K562 (cell line): ENCODE results near the gene MTFMT. TPM values are rescaled to one million over a fixed set of nuclear protein-coding genes. Genes with fewer than 3 reads are reported as not detected.
A peak's percentile ranks its signal among the peaks of the same experiment; 100 is the strongest.

Experiments used
- CREBBP ChIP-seq: IDR thresholded peaks from one replicate; pipeline ENCODE4 v1.6.1; 2012; ENCODE audit warnings: low read depth, mild to moderate bottlenecking, control low read depth, inconsistent platforms, low read length
- ILF3 ChIP-seq: fragments of 450-650 bp; IDR thresholded peaks from 2 replicates; pipeline ENCODE4 v1.6.1; 2018; ENCODE audit warnings: antibody characterized with exemption, mild to moderate bottlenecking, moderate library complexity, borderline replicate concordance
- MCM3 ChIP-seq: fragments of 450-650 bp; IDR thresholded peaks from 2 replicates; pipeline ENCODE4 v1.6.1; 2016
- NFATC3 ChIP-seq: fragments of 450-650 bp; IDR thresholded peaks from 2 replicates; pipeline ENCODE4 v1.6.1; 2017; ENCODE audit warnings: mild to moderate bottlenecking
- NR1H2 ChIP-seq: sonication (generic); formaldehyde crosslinking; IDR thresholded peaks from 2 replicates; pipeline ENCODE4 v1.4.0; 2020; ENCODE audit warnings: mild to moderate bottlenecking, missing genetic modification reagents
- NR4A1 ChIP-seq, 2 experiments: fragments of 250-450 bp in 1 of 2; fragments of 450-650 bp in 1 of 2; sonication (Bioruptor Pico) in 1 of 2; IDR thresholded peaks; 2 replicates each; pipeline versions ENCODE4 v1.4.0 to v1.6.1; 2016 to 2020; ENCODE audit warnings: mild to moderate bottlenecking in 2 of 2, missing compliant biosample characterization in 1 of 2, missing genetic modification characterization in 1 of 2, moderate library complexity in 1 of 2
- PCBP1 ChIP-seq: fragments of 200-400 bp; formaldehyde crosslinking; IDR thresholded peaks from 2 replicates; pipeline ENCODE4 v1.6.1; 2018; ENCODE audit warnings: mild to moderate bottlenecking, low read depth, low read length; ENCODE audit not compliant: poor library complexity, severe bottlenecking
- SAFB ChIP-seq: fragments of 200-400 bp; formaldehyde crosslinking; IDR thresholded peaks from 2 replicates; pipeline ENCODE4 v1.6.1; 2017; ENCODE audit warnings: low read depth, low read length, borderline replicate concordance
- polyA plus RNA-seq, 8 experiments: library from polyadenylated mRNA; depleted of rRNA in 4 of 8; stranded (reverse) in 5 of 8; unstranded in 3 of 8; fragments of >200 nt; fragmentation: Nextera tagmentation in 2 of 8; fragmentation: Illumina TruSeq in 1 of 8; extraction: Ambion mirVana in 2 of 8; extraction: Trizol in 1 of 8; gene quantifications; 2 replicates each; pipeline versions ENCODE4 v1.2.1 to v1.2.3, GENCODE V29; 2011 to 2014; ENCODE audit warnings: inconsistent platforms in 1 of 8, missing spikeins in 1 of 8
- total RNA-seq, 7 experiments: library from RNA; depleted of rRNA in 6 of 7; stranded (reverse); fragments of >200 nt in 6 of 7; fragmentation: Illumina TruSeq in 2 of 7; extraction: Trizol in 2 of 7; gene quantifications; 2 replicates each; pipeline versions ENCODE4 v1.2.1 to v1.2.3, GENCODE V29; 2011 to 2021; ENCODE audit warnings: low replicate concordance in 1 of 7
- TF ChIP-seq, protein P1 (sequence below): sonication (generic); formaldehyde crosslinking; IDR thresholded peaks from 2 replicates; pipeline ENCODE4 v1.8.0; 2023; ENCODE audit warnings: missing genetic modification reagents, mild to moderate bottlenecking, borderline replicate concordance
- TF ChIP-seq, protein P2 (sequence below): fragments of 450-650 bp; formaldehyde crosslinking; IDR thresholded peaks from 2 replicates; pipeline ENCODE4 v1.4.0; 2022; ENCODE audit warnings: missing genetic modification characterization
- TF ChIP-seq, protein P3 (sequence below), 2 experiments: IDR thresholded peaks in 1 of 2; conservative IDR thresholded peaks in 1 of 2; 2 replicates each; pipeline ENCODE4 v1.6.1; 2016; ENCODE audit warnings: low read depth in 2 of 2, mild to moderate bottlenecking in 1 of 2, missing compliant biosample characterization in 1 of 2, missing genetic modification characterization in 1 of 2, moderate library complexity in 1 of 2
- TF ChIP-seq, protein P4 (sequence below): IDR thresholded peaks from 2 replicates; pipeline ENCODE4 v1.6.1; 2011; ENCODE audit not compliant: insufficient read length; ENCODE audit errors: extremely low read depth
- TF ChIP-seq, protein P5 (sequence below): fragments of 250-450 bp; sonication (Bioruptor Pico); IDR thresholded peaks from 2 replicates; pipeline ENCODE4 v1.4.0; 2020

The MTFMT gene
- total and polyA plus RNA-seq, 9 of the 15 experiments (the other 6 are each of a cell fraction or from before 2014, with no cell fraction given) = 1.4 to 31.1 (median 16.2) TPM

DNA sequence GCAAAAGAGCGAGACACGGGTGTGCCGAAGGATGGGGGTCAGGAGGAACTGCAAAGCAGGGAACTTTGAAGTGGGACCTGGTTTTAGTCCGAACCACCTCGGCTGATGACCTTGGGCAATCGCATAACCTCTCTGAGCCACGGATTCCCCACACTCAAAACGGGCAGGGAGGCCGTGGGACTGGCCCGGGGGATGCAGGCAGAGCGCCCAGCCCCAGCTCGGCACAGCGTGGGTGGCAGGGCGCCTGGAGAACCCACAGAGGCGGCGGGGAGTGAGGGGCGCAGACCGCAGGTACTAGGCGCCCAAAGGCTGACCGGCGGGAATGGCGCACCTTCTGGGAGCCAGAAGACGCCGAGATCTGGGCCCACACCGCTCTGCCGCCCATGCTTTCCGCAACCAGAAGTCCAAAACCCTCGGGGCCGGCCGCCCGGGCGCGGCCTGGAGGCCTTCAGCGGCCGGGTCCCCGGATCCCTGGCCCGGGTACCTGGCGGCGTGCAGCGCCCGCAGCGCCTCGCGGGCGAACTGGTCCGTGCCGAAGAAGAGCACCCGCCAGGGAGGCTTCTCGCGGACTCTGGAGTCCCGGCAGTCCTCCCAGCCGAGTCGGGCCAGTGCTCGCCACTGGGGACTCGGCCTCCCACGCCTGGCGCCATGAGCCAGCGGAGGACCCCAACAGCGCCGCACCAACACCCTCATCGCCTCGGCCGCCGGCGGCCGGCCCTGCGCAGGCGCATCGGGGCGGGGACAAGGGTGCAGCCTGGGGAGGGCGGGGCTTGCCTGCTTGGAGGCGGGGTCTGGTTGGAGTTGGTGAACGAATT is at the start of gene MTFMT (continued):
- TF ChIP-seq, protein P1, sequence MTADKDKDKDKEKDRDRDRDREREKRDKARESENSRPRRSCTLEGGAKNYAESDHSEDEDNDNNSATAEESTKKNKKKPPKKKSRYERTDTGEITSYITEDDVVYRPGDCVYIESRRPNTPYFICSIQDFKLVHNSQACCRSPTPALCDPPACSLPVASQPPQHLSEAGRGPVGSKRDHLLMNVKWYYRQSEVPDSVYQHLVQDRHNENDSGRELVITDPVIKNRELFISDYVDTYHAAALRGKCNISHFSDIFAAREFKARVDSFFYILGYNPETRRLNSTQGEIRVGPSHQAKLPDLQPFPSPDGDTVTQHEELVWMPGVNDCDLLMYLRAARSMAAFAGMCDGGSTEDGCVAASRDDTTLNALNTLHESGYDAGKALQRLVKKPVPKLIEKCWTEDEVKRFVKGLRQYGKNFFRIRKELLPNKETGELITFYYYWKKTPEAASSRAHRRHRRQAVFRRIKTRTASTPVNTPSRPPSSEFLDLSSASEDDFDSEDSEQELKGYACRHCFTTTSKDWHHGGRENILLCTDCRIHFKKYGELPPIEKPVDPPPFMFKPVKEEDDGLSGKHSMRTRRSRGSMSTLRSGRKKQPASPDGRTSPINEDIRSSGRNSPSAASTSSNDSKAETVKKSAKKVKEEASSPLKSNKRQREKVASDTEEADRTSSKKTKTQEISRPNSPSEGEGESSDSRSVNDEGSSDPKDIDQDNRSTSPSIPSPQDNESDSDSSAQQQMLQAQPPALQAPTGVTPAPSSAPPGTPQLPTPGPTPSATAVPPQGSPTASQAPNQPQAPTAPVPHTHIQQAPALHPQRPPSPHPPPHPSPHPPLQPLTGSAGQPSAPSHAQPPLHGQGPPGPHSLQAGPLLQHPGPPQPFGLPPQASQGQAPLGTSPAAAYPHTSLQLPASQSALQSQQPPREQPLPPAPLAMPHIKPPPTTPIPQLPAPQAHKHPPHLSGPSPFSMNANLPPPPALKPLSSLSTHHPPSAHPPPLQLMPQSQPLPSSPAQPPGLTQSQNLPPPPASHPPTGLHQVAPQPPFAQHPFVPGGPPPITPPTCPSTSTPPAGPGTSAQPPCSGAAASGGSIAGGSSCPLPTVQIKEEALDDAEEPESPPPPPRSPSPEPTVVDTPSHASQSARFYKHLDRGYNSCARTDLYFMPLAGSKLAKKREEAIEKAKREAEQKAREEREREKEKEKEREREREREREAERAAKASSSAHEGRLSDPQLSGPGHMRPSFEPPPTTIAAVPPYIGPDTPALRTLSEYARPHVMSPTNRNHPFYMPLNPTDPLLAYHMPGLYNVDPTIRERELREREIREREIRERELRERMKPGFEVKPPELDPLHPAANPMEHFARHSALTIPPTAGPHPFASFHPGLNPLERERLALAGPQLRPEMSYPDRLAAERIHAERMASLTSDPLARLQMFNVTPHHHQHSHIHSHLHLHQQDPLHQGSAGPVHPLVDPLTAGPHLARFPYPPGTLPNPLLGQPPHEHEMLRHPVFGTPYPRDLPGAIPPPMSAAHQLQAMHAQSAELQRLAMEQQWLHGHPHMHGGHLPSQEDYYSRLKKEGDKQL = no peak
- TF ChIP-seq NFATC3 = no peak
- TF ChIP-seq, protein P2, sequence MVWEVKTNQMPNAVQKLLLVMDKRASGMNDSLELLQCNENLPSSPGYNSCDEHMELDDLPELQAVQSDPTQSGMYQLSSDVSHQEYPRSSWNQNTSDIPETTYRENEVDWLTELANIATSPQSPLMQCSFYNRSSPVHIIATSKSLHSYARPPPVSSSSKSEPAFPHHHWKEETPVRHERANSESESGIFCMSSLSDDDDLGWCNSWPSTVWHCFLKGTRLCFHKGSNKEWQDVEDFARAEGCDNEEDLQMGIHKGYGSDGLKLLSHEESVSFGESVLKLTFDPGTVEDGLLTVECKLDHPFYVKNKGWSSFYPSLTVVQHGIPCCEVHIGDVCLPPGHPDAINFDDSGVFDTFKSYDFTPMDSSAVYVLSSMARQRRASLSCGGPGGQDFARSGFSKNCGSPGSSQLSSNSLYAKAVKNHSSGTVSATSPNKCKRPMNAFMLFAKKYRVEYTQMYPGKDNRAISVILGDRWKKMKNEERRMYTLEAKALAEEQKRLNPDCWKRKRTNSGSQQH (CRISPR knock-in tag) = no peak
- TF ChIP-seq CREBBP = no peak
- TF ChIP-seq MCM3 = no peak
- TF ChIP-seq, protein P3, sequence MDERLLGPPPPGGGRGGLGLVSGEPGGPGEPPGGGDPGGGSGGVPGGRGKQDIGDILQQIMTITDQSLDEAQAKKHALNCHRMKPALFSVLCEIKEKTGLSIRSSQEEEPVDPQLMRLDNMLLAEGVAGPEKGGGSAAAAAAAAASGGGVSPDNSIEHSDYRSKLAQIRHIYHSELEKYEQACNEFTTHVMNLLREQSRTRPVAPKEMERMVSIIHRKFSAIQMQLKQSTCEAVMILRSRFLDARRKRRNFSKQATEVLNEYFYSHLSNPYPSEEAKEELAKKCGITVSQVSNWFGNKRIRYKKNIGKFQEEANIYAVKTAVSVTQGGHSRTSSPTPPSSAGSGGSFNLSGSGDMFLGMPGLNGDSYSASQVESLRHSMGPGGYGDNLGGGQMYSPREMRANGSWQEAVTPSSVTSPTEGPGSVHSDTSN (CRISPR knock-in tag; IDR thresholded peaks at IDR 0.05; ENCODE audit: low read depth) = no peak
- TF ChIP-seq, protein P3 (tag; conservative IDR thresholded peaks at IDR 0.05; ENCODE audit: low read depth) = no peak
- TF ChIP-seq NR1H2 (CRISPR knock-in tag) = no peak
- no peak for TF ChIP-seq PCBP1
- TF ChIP-seq SAFB = no peak
- TF ChIP-seq, protein P4, sequence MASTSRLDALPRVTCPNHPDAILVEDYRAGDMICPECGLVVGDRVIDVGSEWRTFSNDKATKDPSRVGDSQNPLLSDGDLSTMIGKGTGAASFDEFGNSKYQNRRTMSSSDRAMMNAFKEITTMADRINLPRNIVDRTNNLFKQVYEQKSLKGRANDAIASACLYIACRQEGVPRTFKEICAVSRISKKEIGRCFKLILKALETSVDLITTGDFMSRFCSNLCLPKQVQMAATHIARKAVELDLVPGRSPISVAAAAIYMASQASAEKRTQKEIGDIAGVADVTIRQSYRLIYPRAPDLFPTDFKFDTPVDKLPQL = no peak
- TF ChIP-seq, protein P5, sequence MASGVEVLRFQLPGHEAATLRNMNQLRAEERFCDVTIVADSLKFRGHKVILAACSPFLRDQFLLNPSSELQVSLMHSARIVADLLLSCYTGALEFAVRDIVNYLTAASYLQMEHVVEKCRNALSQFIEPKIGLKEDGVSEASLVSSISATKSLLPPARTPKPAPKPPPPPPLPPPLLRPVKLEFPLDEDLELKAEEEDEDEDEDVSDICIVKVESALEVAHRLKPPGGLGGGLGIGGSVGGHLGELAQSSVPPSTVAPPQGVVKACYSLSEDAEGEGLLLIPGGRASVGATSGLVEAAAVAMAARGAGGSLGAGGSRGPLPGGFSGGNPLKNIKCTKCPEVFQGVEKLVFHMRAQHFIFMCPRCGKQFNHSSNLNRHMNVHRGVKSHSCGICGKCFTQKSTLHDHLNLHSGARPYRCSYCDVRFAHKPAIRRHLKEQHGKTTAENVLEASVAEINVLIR (CRISPR knock-in tag) = no peak
- no peak; the same call in 1 of the 2 replicates for TF ChIP-seq ILF3
- no peak for TF ChIP-seq NR4A1 (CRISPR knock-in tag; IDR thresholded peaks at IDR 0.05)
- TF ChIP-seq NR4A1 (tag; IDR thresholded peaks at IDR 0.05) = 0 out of 2 replicates have a peak, but pooled peaks have one; percentile 22
